GM12865 (cell line): Measurements from ENCODE around the gene RFTN1.

ENCODE experiments used
- DNase-seq: peaks from one replicate; pipeline ENCODE4 v3.0.0; 2010; ENCODE audit warnings: low read depth
- H3K4me3 ChIP-seq: 2 replicates; pipeline ENCODE4 v1.5.1; 2011; ENCODE audit warnings: mild to moderate bottlenecking, low read depth, low read length, control low read depth
- TF ChIP-seq, protein P1 (sequence below): IDR thresholded peaks from 2 replicates; pipeline ENCODE4 v1.5.1; 2011; ENCODE audit warnings: low read length, control low read depth, low read depth, inconsistent platforms; ENCODE audit not compliant: insufficient read depth; ENCODE audit errors: missing control alignments

The RFTN1 gene

DNA sequence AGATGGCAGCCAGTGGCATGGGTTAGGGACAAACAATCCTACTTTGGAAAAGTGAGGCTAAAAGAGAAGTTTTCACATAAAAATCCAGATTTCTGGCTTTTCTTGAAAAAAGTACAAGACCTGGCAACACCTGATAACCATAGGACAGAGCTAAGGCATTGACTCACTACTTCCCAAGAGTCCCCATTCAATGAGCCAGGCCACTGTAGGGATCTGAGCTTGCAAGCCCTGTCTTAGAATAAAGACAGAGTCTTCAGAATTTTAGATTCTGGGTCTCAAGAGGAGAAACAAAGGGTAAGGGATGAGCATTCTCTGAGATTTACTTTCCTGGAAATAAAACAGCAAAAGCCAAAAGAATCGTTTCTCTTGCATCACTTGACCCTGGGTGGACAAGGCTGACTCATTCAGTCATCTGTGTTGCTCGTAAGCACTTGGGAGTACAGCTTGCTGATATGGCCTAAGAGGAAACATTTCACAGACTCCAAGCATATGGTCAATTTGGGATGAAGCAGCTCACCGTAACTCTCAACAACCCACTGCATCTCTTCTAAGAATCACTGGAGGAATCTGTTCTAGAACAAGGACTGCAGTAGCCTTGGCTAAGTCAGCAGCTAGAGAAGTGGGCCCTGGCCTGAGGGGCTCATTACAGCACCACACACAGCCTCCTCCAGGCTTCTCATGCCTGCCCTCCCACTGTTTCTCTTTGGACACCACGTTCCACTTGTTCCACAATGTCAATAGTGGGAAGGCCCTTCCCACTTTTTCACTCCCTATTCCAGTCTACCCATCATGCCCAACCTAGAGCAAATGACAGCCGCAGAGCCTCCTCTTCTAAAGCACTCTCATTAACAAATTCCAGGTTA lies 86.2 kb downstream of the RFTN1 start:
- no peak for DNase-seq
- no peak overlapping the region for H3K4me3 ChIP-seq

DNA sequence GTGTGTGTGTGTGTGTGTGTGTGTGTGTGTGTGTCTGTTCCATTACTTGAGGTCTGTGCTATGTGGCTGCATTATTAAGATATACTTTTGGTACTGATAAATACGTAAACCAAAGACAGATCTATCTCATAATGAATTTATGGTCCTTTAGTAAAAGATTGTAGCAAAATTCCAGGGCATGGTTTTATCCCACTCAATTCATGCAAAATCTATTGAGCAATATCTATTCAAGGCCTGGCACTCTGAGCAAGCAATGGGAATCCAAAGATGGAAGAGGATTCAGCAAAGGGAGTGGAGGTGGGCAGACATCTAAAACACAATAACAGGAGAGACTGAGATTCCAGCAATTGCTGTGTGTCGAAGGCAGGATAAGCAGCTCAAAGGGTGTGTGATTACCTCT lies 86.8 kb downstream of the RFTN1 start:
- TF ChIP-seq, protein P1, sequence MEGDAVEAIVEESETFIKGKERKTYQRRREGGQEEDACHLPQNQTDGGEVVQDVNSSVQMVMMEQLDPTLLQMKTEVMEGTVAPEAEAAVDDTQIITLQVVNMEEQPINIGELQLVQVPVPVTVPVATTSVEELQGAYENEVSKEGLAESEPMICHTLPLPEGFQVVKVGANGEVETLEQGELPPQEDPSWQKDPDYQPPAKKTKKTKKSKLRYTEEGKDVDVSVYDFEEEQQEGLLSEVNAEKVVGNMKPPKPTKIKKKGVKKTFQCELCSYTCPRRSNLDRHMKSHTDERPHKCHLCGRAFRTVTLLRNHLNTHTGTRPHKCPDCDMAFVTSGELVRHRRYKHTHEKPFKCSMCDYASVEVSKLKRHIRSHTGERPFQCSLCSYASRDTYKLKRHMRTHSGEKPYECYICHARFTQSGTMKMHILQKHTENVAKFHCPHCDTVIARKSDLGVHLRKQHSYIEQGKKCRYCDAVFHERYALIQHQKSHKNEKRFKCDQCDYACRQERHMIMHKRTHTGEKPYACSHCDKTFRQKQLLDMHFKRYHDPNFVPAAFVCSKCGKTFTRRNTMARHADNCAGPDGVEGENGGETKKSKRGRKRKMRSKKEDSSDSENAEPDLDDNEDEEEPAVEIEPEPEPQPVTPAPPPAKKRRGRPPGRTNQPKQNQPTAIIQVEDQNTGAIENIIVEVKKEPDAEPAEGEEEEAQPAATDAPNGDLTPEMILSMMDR = no peak
- no peak for DNase-seq
- H3K4me3 ChIP-seq = no peak overlapping the region

More for the DNA sequence above, 86.2 kb downstream of the RFTN1 start:
- TF ChIP-seq, protein P1 = no peak

DNA sequence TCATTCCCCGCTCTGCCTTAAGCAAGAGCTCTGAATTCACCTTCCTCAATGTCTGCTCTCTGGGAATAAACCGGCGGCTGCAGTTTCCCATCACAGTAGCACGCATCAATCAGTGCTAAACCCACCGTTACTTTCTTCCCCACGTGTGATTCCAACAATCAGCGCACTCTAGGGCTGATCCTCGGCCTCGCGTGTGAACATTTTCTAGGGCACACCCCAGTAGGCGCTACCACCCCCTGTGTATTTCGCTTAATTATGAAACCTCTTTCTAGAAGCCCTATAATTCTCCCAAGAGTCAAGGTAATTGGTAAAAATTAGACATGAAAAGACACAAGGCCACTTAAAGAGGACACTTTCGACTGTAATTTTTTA lies 87.5 kb downstream of the RFTN1 start:
- no peak overlapping the region for H3K4me3 ChIP-seq
- TF ChIP-seq, protein P1 = no peak
- no peak for DNase-seq

DNA sequence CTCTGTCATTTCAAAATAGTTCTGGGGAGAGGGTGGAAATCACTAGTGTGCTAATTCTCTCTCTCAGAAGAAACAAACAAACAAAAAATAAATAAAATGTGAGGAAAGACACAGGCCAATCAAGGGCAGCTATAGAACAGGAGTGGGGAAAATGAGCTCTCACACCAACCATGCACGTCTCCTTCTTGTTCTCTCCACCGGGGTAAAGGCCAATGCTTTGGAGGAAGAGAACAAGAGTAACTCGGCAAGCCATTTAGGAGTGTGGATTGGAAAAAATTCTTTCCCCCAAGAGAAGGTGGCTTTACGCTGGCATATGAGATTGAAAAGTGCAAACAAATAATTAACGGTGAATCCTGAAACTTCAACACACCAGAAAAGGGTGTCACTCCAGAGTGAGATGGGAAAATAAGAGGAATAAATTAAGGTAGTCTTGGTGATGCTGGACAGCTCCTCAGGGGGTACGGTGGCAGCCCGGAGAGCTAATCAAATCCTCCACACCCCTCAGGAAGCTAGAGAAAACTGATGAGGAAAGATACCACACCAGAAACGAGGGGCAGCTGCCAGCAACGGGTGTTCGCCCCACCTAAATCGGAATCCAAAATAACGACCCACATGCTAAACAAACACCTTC lies 88.0 kb downstream of the RFTN1 start:
- DNase-seq = no peak
- H3K4me3 ChIP-seq = no peak overlapping the region
- TF ChIP-seq, protein P1 = no peak

DNA sequence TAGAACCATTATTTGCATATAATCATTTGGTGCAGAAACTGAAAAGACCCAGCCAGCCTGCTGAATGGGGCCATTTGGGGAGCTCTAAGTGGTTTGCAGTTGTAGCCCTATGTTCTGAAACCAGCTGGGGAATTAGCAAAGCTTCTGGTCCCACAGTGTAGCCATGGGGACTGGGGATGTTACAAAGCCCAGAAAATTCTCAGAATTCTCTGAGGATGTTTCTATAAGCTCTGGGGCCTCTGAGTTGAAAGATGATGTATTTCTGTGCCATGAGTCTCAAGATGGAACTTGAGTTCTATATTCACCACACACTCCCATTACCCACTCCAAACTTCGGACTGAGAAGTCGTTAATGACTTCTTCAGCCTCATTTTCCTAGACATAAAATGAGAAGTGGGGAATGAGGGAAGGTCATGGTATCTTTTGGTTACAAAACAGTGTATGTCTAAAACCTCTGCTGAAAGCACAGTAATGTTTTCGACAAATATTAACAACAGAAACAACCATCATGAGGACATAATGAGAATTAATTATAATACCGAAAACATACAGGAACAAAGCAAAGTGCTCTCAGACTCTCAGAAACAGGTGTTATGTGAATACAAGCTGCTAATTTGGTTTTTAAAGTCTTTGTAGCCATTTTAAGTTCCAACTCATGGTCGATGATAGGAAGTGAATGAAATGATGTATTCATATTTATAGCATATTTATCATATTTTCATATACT lies 89.4 kb downstream of the RFTN1 start:
- TF ChIP-seq, protein P1 = no peak
- no peak overlapping the region for H3K4me3 ChIP-seq
- peak; percentile 85 for DNase-seq

DNA sequence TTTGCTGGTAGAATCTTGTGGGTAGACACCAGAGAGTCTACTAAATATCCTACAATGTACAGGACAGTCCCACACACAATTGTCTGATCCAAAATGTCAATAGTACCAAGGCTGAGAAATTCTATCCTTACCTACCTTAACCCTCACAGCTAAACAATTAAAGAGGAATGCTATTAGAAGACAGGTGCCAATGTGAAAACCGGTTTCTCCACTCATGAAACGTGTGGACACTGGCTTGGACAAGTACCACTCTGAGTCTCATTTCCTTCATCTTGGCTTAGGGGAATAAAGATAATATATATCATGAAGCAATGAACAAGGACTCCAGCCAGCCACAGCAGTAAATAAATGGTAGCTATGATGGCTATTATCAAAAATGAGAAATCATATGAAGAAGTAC lies 90.2 kb downstream of the RFTN1 start:
- no peak overlapping the region for H3K4me3 ChIP-seq
- TF ChIP-seq, protein P1 = no peak
- DNase-seq = no peak
